ENCODE results near the gene THOC1. TPM values are rescaled to one million over a fixed set of nuclear protein-coding genes. Genes with fewer than 3 reads are reported as not detected.

Gene THOC1
- total RNA-seq, 2 donors from 2014 or later = 81.8 to 99.6 TPM

DNA sequence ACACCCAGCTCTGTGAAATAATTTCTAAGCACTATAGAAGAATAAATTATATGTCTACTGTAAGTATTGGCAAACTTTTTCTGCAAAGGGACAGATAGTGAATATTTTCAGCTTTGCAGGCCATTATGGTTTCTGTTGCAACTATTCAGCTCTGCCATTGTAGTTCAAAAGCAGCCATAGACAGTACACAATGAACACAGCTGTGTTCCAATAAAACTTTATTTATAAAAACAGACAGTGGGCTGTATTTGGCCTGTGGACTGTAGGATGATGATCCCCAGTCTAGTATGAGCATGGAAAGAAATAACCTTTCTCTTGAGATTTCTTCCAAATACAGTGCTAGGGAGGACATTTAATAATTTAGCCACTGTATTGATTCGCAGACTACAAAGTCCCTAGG is 35.2 kb upstream of the THOC1 start:
- peaks cover 7% of the 10 kb centered on the region for H3K9me3 Mint-ChIP-seq
- peaks cover 49% of the 10 kb centered on the region for H3K4me1 Mint-ChIP-seq
- H3K36me3 ChIP-seq (ENCODE audit: control insufficient read depth, insufficient read depth, low read length) = no peaks in the 10 kb centered on the region
- TF ChIP-seq, protein P1, sequence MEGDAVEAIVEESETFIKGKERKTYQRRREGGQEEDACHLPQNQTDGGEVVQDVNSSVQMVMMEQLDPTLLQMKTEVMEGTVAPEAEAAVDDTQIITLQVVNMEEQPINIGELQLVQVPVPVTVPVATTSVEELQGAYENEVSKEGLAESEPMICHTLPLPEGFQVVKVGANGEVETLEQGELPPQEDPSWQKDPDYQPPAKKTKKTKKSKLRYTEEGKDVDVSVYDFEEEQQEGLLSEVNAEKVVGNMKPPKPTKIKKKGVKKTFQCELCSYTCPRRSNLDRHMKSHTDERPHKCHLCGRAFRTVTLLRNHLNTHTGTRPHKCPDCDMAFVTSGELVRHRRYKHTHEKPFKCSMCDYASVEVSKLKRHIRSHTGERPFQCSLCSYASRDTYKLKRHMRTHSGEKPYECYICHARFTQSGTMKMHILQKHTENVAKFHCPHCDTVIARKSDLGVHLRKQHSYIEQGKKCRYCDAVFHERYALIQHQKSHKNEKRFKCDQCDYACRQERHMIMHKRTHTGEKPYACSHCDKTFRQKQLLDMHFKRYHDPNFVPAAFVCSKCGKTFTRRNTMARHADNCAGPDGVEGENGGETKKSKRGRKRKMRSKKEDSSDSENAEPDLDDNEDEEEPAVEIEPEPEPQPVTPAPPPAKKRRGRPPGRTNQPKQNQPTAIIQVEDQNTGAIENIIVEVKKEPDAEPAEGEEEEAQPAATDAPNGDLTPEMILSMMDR (conservative IDR thresholded peaks at IDR 0.05) = no peak
- no peak for DNase-seq
- peaks cover 8% of the 10 kb centered on the region for H3K9me3 ChIP-seq (ENCODE audit: control insufficient read depth, low read length)
- H3K27ac Mint-ChIP-seq = no peak overlapping the region
- H3K36me3 Mint-ChIP-seq (ENCODE audit: low read depth) = peaks cover 2% of the 10 kb centered on the region
- no peak overlapping the region for H3K4me3 Mint-ChIP-seq
- peak overlapping the region; percentile 5 for H3K4me3 ChIP-seq (ENCODE audit: low read length)
- no peaks in the 10 kb centered on the region for H3K27me3 Mint-ChIP-seq (ENCODE audit: insufficient read depth)
- H3K27me3 ChIP-seq (ENCODE audit: control insufficient read depth, insufficient read depth, low read length, poor library complexity, severe bottlenecking) = no peaks in the 10 kb centered on the region
- no peak overlapping the region for H3K9ac ChIP-seq (ENCODE audit: extremely low read depth, low read length, poor library complexity, severe bottlenecking)
- 5% methylated on average over 1 of the region's 1 CpG; no CpG with 5 or more reads in 1 of the 2 experiments for WGBS, 2 experiments (ENCODE audit: insufficient coverage in 1 of 2, insufficient read length in 1 of 2)
- no peak overlapping the region for H3K27ac ChIP-seq (ENCODE audit: low read depth, low read length)
- H3K4me1 ChIP-seq (ENCODE audit: control insufficient read depth, insufficient read depth, low read length) = peaks cover 23% of the 10 kb centered on the region

DNA sequence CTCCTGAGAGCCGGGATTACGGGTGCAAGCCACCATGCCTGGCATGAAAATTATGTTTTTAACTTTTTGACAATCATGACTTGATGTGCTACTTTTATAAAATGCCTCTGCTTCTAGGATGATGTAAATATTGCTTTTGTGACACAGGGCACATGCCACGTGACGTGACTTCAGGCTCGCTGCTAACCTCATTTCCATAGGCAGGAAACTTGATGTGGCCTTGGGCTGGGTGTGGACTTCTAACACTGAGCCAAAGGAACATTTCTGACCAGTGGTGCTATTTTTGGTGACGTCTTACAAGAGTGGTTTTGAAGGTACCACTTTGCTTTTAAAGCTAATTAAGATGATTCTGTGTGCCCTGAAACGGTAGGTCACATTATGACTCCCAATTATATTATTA is 34.2 kb upstream of the THOC1 start:
- no peak overlapping the region for H3K9ac ChIP-seq (ENCODE audit: extremely low read depth, low read length, poor library complexity, severe bottlenecking)
- H3K4me1 ChIP-seq (ENCODE audit: control insufficient read depth, insufficient read depth, low read length) = peaks cover 20% of the 10 kb centered on the region
- 94 to 100% methylated on average over 5 to 6 of the region's 7 CpGs for WGBS, 2 experiments (ENCODE audit: insufficient coverage in 1 of 2, insufficient read length in 1 of 2)

GRCh38 chr18:297936-298335 is 30.1 kb upstream of the THOC1 start:
- peaks cover 8% of the 10 kb centered on the region for H3K4me1 Mint-ChIP-seq
- H3K27ac ChIP-seq (ENCODE audit: low read depth, low read length) = no peak overlapping the region
- 82 to 90% methylated on average over 2 of the region's 2 CpGs for WGBS, 2 experiments (ENCODE audit: insufficient coverage in 1 of 2, insufficient read length in 1 of 2)
- no peak overlapping the region for H3K27ac Mint-ChIP-seq
- no peak for DNase-seq
- no peak overlapping the region for H3K4me3 ChIP-seq (ENCODE audit: low read length)
- TF ChIP-seq, protein P1 (conservative IDR thresholded peaks at IDR 0.05) = no peak
- no peaks in the 10 kb centered on the region for H3K27me3 Mint-ChIP-seq (ENCODE audit: insufficient read depth)
- no peak overlapping the region for H3K4me3 Mint-ChIP-seq
- H3K36me3 Mint-ChIP-seq (ENCODE audit: low read depth) = peaks cover 2% of the 10 kb centered on the region
- no peaks in the 10 kb centered on the region for H3K36me3 ChIP-seq (ENCODE audit: control insufficient read depth, insufficient read depth, low read length)
- no peaks in the 10 kb centered on the region for H3K4me1 ChIP-seq (ENCODE audit: control insufficient read depth, insufficient read depth, low read length)
- no peaks in the 10 kb centered on the region for H3K27me3 ChIP-seq (ENCODE audit: control insufficient read depth, insufficient read depth, low read length, poor library complexity, severe bottlenecking)
- peaks cover 8% of the 10 kb centered on the region for H3K9me3 ChIP-seq (ENCODE audit: control insufficient read depth, low read length)
- no peak overlapping the region for H3K9ac ChIP-seq (ENCODE audit: extremely low read depth, low read length, poor library complexity, severe bottlenecking)
- H3K9me3 Mint-ChIP-seq = peaks cover 7% of the 10 kb centered on the region

More for the DNA sequence above, 34.2 kb upstream of the THOC1 start:
- Mint-ChIP-seq H3K9me3 (peaks cover 7% of the 10 kb centered on the region), H3K4me1 (peaks cover 41% of the 10 kb centered on the region), H3K27ac (no peak overlapping the region), H3K36me3 (ENCODE audit: low read depth) (peaks cover 2% of the 10 kb centered on the region), H3K4me3 (no peak overlapping the region), H3K27me3 (ENCODE audit: insufficient read depth) (no peaks in the 10 kb centered on the region)
- Histone ChIP-seq H3K4me3 (ENCODE audit: low read length) (no peak overlapping the region), H3K27me3 (ENCODE audit: control insufficient read depth, insufficient read depth, low read length, poor library complexity, severe bottlenecking) (no peaks in the 10 kb centered on the region), H3K9me3 (ENCODE audit: control insufficient read depth, low read length) (peaks cover 8% of the 10 kb centered on the region), H3K36me3 (ENCODE audit: control insufficient read depth, insufficient read depth, low read length) (no peaks in the 10 kb centered on the region), H3K27ac (ENCODE audit: low read depth, low read length) (no peak overlapping the region)
- TF ChIP-seq, protein P1 (conservative IDR thresholded peaks at IDR 0.05) = no peak
- no peak for DNase-seq
